SK-N-SH treated with all-trans-retinoic acid at 6 μM for 48 hours (cell line): ENCODE data around the gene HSPG2.

Source experiments
- ATAC-seq: fragments of 200-7000 bp; cut with Tn5 transposase; 3 replicates; pipeline ENCODE4 v1.9.1; 2020; ENCODE audit warnings: mild to moderate bottlenecking, moderate library complexity
- ARNTL ChIP-seq: fragments of 450-650 bp; formaldehyde crosslinking; IDR thresholded peaks from 2 replicates; pipeline ENCODE4 v1.5.0; 2020; ENCODE audit warnings: low read depth, mild to moderate bottlenecking, moderate library complexity, borderline replicate concordance
- CSDC2 ChIP-seq: fragments of 250-450 bp; sonication (Bioruptor Pico); IDR thresholded peaks from 2 replicates; pipeline ENCODE4 v1.5.0; 2020; ENCODE audit warnings: mild to moderate bottlenecking, moderate library complexity
- CSRNP3 ChIP-seq: fragments of 250-450 bp; sonication (Bioruptor Pico); IDR thresholded peaks from 2 replicates; pipeline ENCODE4 v1.5.1; 2021; ENCODE audit warnings: mild to moderate bottlenecking, moderate library complexity
- ESRRG ChIP-seq: fragments of 250-450 bp; sonication (Bioruptor Pico); IDR thresholded peaks from 2 replicates; pipeline ENCODE4 v1.6.1; 2021; ENCODE audit warnings: mild to moderate bottlenecking
- ISL1 ChIP-seq: fragments of 250-450 bp; sonication (Bioruptor Pico); IDR thresholded peaks from 2 replicates; pipeline ENCODE4 v2.1.2; 2022; ENCODE audit warnings: mild to moderate bottlenecking, moderate library complexity
- OSR1 ChIP-seq: fragments of 250-450 bp; sonication (Bioruptor Pico); IDR thresholded peaks from 2 replicates; pipeline ENCODE4 v1.8.0; 2022; ENCODE audit warnings: moderate library complexity, mild to moderate bottlenecking, inconsistent platforms
- PATZ1 ChIP-seq: fragments of 250-450 bp; sonication (Bioruptor Pico); IDR thresholded peaks from 2 replicates; pipeline ENCODE4 v1.8.0; 2020; ENCODE audit warnings: mild to moderate bottlenecking, moderate library complexity, borderline replicate concordance
- PPARA ChIP-seq: fragments of 250-450 bp; sonication (Bioruptor Pico); IDR thresholded peaks from 2 replicates; pipeline ENCODE4 v1.5.0; 2020; ENCODE audit warnings: mild to moderate bottlenecking, borderline replicate concordance
- SNAI2 ChIP-seq: fragments of 250-450 bp; sonication (Bioruptor Pico); IDR thresholded peaks from 2 replicates; pipeline ENCODE4 v1.5.0; 2020; ENCODE audit warnings: mild to moderate bottlenecking, moderate library complexity
- TOX ChIP-seq: fragments of 250-450 bp; sonication (Bioruptor Pico); IDR thresholded peaks from 2 replicates; pipeline ENCODE4 v1.8.0; 2021; ENCODE audit warnings: mild to moderate bottlenecking, moderate library complexity, borderline replicate concordance
- ZC3H10 ChIP-seq: fragments of 250-450 bp; sonication (Bioruptor Pico); IDR thresholded peaks from 2 replicates; pipeline ENCODE4 v1.5.1; 2021; ENCODE audit warnings: mild to moderate bottlenecking, moderate library complexity
- ZFP3 ChIP-seq: fragments of 250-450 bp; sonication (Bioruptor Pico); IDR thresholded peaks from 2 replicates; pipeline ENCODE4 v1.5.0; 2020; ENCODE audit warnings: mild to moderate bottlenecking, moderate library complexity
- ZFP30 ChIP-seq: fragments of 450-650 bp; formaldehyde crosslinking; IDR thresholded peaks from 2 replicates; pipeline ENCODE4 v1.5.0; 2022; ENCODE audit warnings: mild to moderate bottlenecking, moderate library complexity
- ZNF565 ChIP-seq: fragments of 450-650 bp; formaldehyde crosslinking; conservative IDR thresholded peaks from 2 replicates; pipeline ENCODE4 v1.5.0; 2020; ENCODE audit warnings: low read depth, mild to moderate bottlenecking, moderate library complexity
- ZNF70 ChIP-seq: fragments of 450-650 bp; formaldehyde crosslinking; IDR thresholded peaks from 2 replicates; pipeline ENCODE4 v1.5.0; 2020; ENCODE audit warnings: mild to moderate bottlenecking, moderate library complexity
- ZNF8 ChIP-seq: fragments of 450-650 bp; formaldehyde crosslinking; IDR thresholded peaks from 2 replicates; pipeline ENCODE4 v1.5.0; 2020; ENCODE audit warnings: mild to moderate bottlenecking, moderate library complexity
- TF ChIP-seq, protein P1 (sequence below): fragments of 250-450 bp; sonication (Bioruptor Pico); IDR thresholded peaks from 2 replicates; pipeline ENCODE4 v1.5.0; 2020; ENCODE audit warnings: mild to moderate bottlenecking, moderate library complexity
- TF ChIP-seq, protein P2 (sequence below): fragments of 250-450 bp; sonication (Bioruptor Pico); IDR thresholded peaks from 2 replicates; pipeline ENCODE4 v1.8.0; 2021; ENCODE audit warnings: low read depth, mild to moderate bottlenecking, moderate library complexity, borderline replicate concordance

HSPG2 gene

DNA sequence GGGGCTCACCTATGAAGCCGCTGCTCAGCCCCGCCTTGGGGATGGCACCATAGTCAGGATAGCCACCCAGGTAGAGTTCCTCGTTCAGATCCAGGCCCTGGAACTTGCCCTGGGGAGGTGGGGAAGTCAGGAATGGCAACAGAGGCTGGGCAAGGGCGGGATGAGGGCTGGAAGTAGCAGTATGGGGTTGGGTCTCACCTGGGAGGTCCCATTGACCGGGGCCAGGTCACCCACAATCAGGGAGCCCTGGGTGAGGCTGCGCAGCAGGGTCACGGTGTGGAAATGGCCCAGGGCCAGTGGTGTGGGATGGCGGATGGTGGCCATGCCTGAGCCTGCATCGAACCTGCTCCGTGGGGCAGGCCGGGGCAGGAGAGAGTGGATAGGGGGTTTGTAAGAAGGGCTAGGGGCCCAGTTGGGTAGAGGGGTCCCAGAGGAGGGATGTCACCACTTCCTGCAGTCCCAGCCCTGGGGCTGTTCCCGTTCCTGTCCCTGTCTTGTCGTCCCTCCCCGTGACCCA is 105.6 kb downstream of the HSPG2 start (continued):
- TF ChIP-seq ZFP30 (CRISPR knock-in tag) (no peak), TOX (CRISPR knock-in tag) (no peak), ZNF70 (CRISPR knock-in tag) (no peak), ZFP3 (CRISPR knock-in tag) (no peak)
- TF ChIP-seq, all 23 proteins: peak for 0

GRCh38 chr1:21830792-21831453 is 106.2 kb downstream of the HSPG2 start:
- no peak for TF ChIP-seq PPARA
- TF ChIP-seq CSRNP3 (CRISPR knock-in tag): no peak
- TF ChIP-seq ZNF70 (CRISPR knock-in tag): no peak
- TF ChIP-seq ZNF565: no peak
- TF ChIP-seq, protein P1, sequence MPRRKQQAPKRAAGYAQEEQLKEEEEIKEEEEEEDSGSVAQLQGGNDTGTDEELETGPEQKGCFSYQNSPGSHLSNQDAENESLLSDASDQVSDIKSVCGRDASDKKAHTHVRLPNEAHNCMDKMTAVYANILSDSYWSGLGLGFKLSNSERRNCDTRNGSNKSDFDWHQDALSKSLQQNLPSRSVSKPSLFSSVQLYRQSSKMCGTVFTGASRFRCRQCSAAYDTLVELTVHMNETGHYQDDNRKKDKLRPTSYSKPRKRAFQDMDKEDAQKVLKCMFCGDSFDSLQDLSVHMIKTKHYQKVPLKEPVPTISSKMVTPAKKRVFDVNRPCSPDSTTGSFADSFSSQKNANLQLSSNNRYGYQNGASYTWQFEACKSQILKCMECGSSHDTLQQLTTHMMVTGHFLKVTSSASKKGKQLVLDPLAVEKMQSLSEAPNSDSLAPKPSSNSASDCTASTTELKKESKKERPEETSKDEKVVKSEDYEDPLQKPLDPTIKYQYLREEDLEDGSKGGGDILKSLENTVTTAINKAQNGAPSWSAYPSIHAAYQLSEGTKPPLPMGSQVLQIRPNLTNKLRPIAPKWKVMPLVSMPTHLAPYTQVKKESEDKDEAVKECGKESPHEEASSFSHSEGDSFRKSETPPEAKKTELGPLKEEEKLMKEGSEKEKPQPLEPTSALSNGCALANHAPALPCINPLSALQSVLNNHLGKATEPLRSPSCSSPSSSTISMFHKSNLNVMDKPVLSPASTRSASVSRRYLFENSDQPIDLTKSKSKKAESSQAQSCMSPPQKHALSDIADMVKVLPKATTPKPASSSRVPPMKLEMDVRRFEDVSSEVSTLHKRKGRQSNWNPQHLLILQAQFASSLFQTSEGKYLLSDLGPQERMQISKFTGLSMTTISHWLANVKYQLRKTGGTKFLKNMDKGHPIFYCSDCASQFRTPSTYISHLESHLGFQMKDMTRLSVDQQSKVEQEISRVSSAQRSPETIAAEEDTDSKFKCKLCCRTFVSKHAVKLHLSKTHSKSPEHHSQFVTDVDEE (CRISPR knock-in tag): no peak
- TF ChIP-seq, protein P2, sequence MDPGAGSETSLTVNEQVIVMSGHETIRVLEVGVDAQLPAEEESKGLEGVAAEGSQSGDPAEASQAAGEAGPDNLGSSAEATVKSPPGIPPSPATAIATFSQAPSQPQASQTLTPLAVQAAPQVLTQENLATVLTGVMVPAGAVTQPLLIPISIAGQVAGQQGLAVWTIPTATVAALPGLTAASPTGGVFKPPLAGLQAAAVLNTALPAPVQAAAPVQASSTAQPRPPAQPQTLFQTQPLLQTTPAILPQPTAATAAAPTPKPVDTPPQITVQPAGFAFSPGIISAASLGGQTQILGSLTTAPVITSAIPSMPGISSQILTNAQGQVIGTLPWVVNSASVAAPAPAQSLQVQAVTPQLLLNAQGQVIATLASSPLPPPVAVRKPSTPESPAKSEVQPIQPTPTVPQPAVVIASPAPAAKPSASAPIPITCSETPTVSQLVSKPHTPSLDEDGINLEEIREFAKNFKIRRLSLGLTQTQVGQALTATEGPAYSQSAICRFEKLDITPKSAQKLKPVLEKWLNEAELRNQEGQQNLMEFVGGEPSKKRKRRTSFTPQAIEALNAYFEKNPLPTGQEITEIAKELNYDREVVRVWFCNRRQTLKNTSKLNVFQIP (CRISPR knock-in tag): no peak
- no peak for TF ChIP-seq PATZ1 (CRISPR knock-in tag)
- no peak for TF ChIP-seq ZNF8 (CRISPR knock-in tag)
- no peak for TF ChIP-seq ZFP3 (CRISPR knock-in tag)
- TF ChIP-seq ISL1: no peak
- no peak for TF ChIP-seq CSDC2 (CRISPR knock-in tag)
- TF ChIP-seq ARNTL (CRISPR knock-in tag): no peak
- no peak for TF ChIP-seq ESRRG (CRISPR knock-in tag)
- no peak for ATAC-seq

DNA sequence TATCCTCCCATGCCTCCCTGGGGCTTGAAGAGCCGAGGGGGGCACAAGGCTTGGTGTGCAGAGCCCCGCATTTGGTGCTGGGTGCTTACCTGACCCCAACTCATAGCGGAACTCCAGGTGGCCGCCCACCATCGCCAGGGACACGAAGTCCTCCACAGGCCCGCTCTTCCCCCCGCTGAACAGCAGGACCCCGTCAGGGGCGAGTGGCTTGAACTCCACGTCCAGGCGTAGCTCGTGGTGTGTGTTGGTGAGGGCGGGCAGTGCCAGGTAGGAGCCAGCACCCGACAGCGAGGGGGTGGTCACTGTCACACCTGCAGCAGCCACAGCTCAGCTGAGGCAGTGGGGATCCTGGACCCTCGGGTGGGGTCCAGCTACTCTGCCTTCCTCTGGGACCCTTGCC is 107.8 kb downstream of the HSPG2 start:
- no peak for TF ChIP-seq PATZ1 (CRISPR knock-in tag)
- no peak for ATAC-seq

- ATAC-seq: no peak
- TF ChIP-seq CSRNP3 (CRISPR knock-in tag) (no peak), ZC3H10 (CRISPR knock-in tag) (no peak), OSR1 (CRISPR knock-in tag) (no peak), ZNF70 (CRISPR knock-in tag) (no peak), ZFP3 (CRISPR knock-in tag) (no peak), ZFP30 (CRISPR knock-in tag) (no peak), CSDC2 (CRISPR knock-in tag) (no peak), SNAI2 (CRISPR knock-in tag) (no peak), ESRRG (CRISPR knock-in tag) (no peak), PATZ1 (CRISPR knock-in tag) (no peak)
- TF ChIP-seq, protein P2 (CRISPR knock-in tag): no peak
Observed at GRCh38 chr1:21828506-21829210, 108.5 kb downstream of the HSPG2 start.
